ENCODE data around the gene MEGF11.

DNA sequence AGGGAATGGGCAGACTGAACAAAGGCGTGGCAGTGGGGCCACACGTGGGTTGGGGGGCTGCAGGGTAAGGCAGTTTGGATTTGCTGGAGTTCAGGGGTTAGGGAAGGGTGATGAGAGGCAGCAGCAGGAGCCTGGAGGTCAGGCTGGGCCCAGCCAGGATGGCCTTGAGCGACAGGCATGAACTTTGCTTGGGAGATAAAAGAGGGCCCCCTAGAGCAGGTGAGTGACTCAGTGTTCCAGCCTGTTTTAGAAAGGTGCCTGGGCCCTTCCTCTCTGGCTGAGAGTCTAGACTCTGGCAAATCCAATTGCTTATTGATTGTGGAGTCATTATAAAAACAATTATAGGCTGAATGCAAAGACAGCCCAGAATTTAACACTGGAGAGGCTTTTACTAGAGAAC, 309.1 kb downstream of the MEGF11 start:
- TF ChIP-seq, protein P1, sequence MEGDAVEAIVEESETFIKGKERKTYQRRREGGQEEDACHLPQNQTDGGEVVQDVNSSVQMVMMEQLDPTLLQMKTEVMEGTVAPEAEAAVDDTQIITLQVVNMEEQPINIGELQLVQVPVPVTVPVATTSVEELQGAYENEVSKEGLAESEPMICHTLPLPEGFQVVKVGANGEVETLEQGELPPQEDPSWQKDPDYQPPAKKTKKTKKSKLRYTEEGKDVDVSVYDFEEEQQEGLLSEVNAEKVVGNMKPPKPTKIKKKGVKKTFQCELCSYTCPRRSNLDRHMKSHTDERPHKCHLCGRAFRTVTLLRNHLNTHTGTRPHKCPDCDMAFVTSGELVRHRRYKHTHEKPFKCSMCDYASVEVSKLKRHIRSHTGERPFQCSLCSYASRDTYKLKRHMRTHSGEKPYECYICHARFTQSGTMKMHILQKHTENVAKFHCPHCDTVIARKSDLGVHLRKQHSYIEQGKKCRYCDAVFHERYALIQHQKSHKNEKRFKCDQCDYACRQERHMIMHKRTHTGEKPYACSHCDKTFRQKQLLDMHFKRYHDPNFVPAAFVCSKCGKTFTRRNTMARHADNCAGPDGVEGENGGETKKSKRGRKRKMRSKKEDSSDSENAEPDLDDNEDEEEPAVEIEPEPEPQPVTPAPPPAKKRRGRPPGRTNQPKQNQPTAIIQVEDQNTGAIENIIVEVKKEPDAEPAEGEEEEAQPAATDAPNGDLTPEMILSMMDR (IDR thresholded peaks at IDR 0.05) = no peak
- TF ChIP-seq POLR2A (IDR thresholded peaks at IDR 0.05) = no peak
